ENCODE measurements around the gene BMAL1. TPM values are rescaled to one million over a fixed set of nuclear protein-coding genes. Genes with fewer than 3 reads are reported as not detected.
A peak's percentile ranks its signal among the peaks of the same experiment; 100 is the strongest.

Gene BMAL1
- total and polyA plus RNA-seq, 2 donors (not counting 1 experiment from before 2014, with no cell fraction given): 10.7 to 11.2 TPM

DNA sequence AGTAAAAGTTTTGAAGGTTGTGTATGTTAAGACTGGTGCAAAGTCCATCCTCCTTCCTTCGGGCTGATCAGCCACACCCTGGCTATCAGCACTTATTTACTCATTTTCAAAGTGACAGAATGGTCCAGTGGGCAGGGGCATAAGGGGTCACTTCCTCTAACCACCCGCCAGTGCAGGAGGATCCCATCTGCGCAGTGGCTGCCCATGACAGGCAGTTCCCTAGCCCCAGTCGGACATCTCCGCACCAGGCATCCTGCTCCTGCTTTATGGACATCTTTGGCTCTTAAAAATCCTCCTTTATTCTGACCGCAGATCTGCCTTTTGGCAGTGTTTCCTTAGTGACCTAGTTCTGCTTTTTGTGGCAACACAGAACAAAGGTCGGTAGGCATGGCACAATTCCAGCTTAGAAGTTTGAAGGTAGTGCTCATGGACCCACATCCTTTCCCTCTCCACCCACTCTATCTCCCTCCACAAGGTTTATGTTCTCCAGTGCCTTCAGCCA lies 55.9 kb downstream of the BMAL1 start:
- peak in 1 of 2 donors; percentile 62 for DNase-seq (ENCODE audit: low read depth in 2 of 2)
- H3K4me3 ChIP-seq (replicated peaks in 1 of 4; ENCODE audit: control extremely low read depth in 1 of 4, insufficient read depth in 1 of 4, low read depth in 3 of 4, low read length in 4 of 4): no peak overlapping the region
- no peak overlapping the region for H2AFZ ChIP-seq (ENCODE audit: low read length)
- no peaks in the 10 kb centered on the region for H4K20me1 ChIP-seq (ENCODE audit: control insufficient read depth, extremely low read depth, insufficient read depth, low read length)
- H3K27ac ChIP-seq (ENCODE audit: insufficient read depth, low read length): no peak overlapping the region
- no peak overlapping the region for H3K4me2 ChIP-seq (ENCODE audit: extremely low read depth, insufficient read depth, low read length)
- TF ChIP-seq EZH2 (IDR thresholded peaks at IDR 0.05; ENCODE audit: low read length, missing control alignments): no peak
- H3K79me2 ChIP-seq (ENCODE audit: control insufficient read depth, insufficient read depth, low read length): no peaks in the 10 kb centered on the region
- H3K9ac ChIP-seq (ENCODE audit: insufficient read depth, low read length): no peak overlapping the region
- no peaks in the 10 kb centered on the region for H3K36me3 ChIP-seq (ENCODE audit: control insufficient read depth, insufficient read depth, low read length)
- no peaks in the 10 kb centered on the region for H3K9me3 ChIP-seq (ENCODE audit: control insufficient read depth, insufficient read depth, low read depth, low read length)
- H3K4me1 ChIP-seq (ENCODE audit: control insufficient read depth, extremely low read depth, insufficient read depth, low read length): peaks cover 17% of the 10 kb centered on the region
- no peaks in the 10 kb centered on the region for H3K27me3 ChIP-seq (ENCODE audit: control insufficient read depth, insufficient read depth, low read length)

DNA sequence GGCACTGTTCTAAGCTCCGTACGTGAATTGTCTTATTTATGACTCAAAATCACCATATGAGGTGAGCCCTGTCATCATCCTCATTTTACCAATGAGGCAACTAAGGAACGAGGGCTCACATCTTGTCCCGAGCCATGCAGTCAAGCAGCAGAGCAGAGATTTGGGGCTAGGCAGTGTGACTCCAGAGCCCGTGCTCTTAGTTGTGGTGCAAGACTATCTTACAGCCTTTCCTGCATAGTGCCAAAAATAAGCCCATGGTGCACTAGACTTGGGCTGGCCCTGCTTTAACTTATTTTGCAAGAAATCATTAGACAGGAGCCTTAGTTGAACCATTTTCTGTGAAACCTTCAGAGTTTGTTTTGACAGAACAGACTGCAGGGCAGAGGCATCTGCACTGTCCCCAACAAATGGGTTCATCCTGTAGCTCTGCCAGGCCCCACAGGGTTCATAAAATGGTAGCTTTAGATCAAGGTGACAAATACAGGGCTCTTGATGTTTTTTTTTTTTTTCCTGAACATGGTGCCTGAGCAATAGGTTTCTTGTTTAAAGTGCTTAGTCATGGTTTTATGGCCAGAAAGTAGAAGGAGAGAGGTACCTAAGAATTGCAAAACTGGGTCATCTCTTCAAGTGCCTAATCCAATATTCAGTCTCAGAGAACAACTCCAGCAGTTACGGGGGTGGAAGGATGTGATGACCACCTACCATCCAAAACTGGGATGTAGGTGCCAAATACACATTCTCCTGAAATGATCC lies 56.6 kb downstream of the BMAL1 start:
- no peaks in the 10 kb centered on the region for H4K20me1 ChIP-seq (ENCODE audit: control insufficient read depth, extremely low read depth, insufficient read depth, low read length)
- no peak overlapping the region for H3K4me2 ChIP-seq (ENCODE audit: extremely low read depth, insufficient read depth, low read length)
- no peak overlapping the region for H2AFZ ChIP-seq (ENCODE audit: low read length)
- H3K27ac ChIP-seq (ENCODE audit: insufficient read depth, low read length): no peak overlapping the region
- no peak overlapping the region for H3K4me3 ChIP-seq (replicated peaks in 1 of 4; ENCODE audit: control extremely low read depth in 1 of 4, insufficient read depth in 1 of 4, low read depth in 3 of 4, low read length in 4 of 4)
- H3K27me3 ChIP-seq (ENCODE audit: control insufficient read depth, insufficient read depth, low read length): no peaks in the 10 kb centered on the region
- no peaks in the 10 kb centered on the region for H3K36me3 ChIP-seq (ENCODE audit: control insufficient read depth, insufficient read depth, low read length)
- no peak overlapping the region for H3K9ac ChIP-seq (ENCODE audit: insufficient read depth, low read length)
- TF ChIP-seq, protein P1, sequence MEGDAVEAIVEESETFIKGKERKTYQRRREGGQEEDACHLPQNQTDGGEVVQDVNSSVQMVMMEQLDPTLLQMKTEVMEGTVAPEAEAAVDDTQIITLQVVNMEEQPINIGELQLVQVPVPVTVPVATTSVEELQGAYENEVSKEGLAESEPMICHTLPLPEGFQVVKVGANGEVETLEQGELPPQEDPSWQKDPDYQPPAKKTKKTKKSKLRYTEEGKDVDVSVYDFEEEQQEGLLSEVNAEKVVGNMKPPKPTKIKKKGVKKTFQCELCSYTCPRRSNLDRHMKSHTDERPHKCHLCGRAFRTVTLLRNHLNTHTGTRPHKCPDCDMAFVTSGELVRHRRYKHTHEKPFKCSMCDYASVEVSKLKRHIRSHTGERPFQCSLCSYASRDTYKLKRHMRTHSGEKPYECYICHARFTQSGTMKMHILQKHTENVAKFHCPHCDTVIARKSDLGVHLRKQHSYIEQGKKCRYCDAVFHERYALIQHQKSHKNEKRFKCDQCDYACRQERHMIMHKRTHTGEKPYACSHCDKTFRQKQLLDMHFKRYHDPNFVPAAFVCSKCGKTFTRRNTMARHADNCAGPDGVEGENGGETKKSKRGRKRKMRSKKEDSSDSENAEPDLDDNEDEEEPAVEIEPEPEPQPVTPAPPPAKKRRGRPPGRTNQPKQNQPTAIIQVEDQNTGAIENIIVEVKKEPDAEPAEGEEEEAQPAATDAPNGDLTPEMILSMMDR (conservative IDR thresholded peaks at IDR 0.05 in 1 of 2, IDR thresholded peaks at IDR 0.05 in 1 of 2; ENCODE audit: low read depth in 1 of 2, low read length in 2 of 2): no peak
- TF ChIP-seq EZH2 (IDR thresholded peaks at IDR 0.05; ENCODE audit: low read length, missing control alignments): no peak
- H3K79me2 ChIP-seq (ENCODE audit: control insufficient read depth, insufficient read depth, low read length): no peaks in the 10 kb centered on the region
- no peak for DNase-seq (ENCODE audit: low read depth in 2 of 2)
- H3K9me3 ChIP-seq (ENCODE audit: control insufficient read depth, insufficient read depth, low read depth, low read length): no peaks in the 10 kb centered on the region
- peaks cover 23% of the 10 kb centered on the region for H3K4me1 ChIP-seq (ENCODE audit: control insufficient read depth, extremely low read depth, insufficient read depth, low read length)

GRCh38 chr11:13335319-13335718 lies 57.7 kb downstream of the BMAL1 start:
- Histone ChIP-seq H3K36me3 (ENCODE audit: control insufficient read depth, insufficient read depth, low read length) (no peaks in the 10 kb centered on the region), H3K79me2 (ENCODE audit: control insufficient read depth, insufficient read depth, low read length) (no peaks in the 10 kb centered on the region), H2AFZ (ENCODE audit: low read length) (no peak overlapping the region), H3K9me3 (ENCODE audit: control insufficient read depth, insufficient read depth, low read depth, low read length) (no peaks in the 10 kb centered on the region), H3K27me3 (ENCODE audit: control insufficient read depth, insufficient read depth, low read length) (no peaks in the 10 kb centered on the region), H4K20me1 (ENCODE audit: control insufficient read depth, extremely low read depth, insufficient read depth, low read length) (no peaks in the 10 kb centered on the region), H3K4me1 (ENCODE audit: control insufficient read depth, extremely low read depth, insufficient read depth, low read length) (peaks cover 27% of the 10 kb centered on the region), H3K9ac (ENCODE audit: insufficient read depth, low read length) (no peak overlapping the region), H3K4me2 (ENCODE audit: extremely low read depth, insufficient read depth, low read length) (no peak overlapping the region), H3K4me3 (replicated peaks in 1 of 4; ENCODE audit: control extremely low read depth in 1 of 4, insufficient read depth in 1 of 4, low read depth in 3 of 4, low read length in 4 of 4) (no peak overlapping the region), H3K27ac (ENCODE audit: insufficient read depth, low read length) (no peak overlapping the region)
- TF ChIP-seq EZH2 (IDR thresholded peaks at IDR 0.05; ENCODE audit: low read length, missing control alignments): no peak
- TF ChIP-seq, protein P1 (conservative IDR thresholded peaks at IDR 0.05 in 1 of 2, IDR thresholded peaks at IDR 0.05 in 1 of 2; ENCODE audit: low read depth in 1 of 2, low read length in 2 of 2): peak; percentile 87 to 95
- DNase-seq (ENCODE audit: low read depth in 2 of 2): peak; percentile 57 to 76

Data from fibroblast of lung (primary cell).